NOMO-1 treated with dmso at 0.1 percent for 144 hours (cell line): ENCODE results near the gene CLASRP.

ENCODE experiments used
- DNase-seq: peaks from one replicate; lab custom pipeline; 2025; ENCODE audit not compliant: unreplicated experiment; lab: John Stamatoyannopoulos, UW

Gene CLASRP

DNA sequence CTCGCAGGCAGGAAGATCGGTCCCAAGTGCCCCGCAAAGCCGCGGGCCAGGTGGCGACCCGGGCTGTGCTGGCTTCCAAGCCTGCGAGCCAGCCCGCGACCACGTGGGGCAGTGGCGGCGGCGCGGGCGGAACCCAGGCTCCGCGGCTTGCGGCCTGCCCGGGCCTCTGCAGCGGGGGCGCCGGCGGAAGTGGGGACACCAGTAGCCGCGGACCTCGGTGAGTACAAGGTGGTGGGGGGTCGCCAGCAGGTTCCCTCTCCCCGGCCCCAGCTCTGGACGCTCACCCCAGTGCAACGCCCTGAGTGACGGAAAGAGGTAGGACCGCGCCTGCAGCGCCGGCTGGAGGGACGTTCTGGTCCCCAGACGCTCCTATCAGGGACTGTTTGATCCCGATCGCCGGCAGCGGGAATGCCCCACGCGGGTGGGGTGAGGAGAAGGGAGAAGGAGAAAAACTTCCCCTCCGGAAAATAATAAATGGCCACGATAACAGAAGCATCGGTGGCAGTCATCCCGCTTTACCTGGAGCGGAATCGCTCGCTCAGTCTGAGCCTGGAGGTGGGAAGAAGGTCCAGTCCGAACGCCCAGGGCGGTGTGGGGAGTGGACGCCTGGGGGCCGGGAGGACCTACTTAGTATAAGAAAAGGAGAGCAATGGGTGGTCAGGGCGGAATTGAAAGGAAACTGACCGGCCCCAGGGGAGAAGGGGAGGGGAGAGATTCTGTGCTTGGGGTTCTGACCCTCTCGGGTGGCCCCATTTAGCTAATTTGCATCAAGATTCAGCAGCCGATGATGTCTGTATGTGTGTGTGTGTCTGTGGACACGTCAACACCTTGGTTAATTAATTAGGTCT, 40.4 kb downstream of the CLASRP start, which contains the start of gene GEMIN7:
Gene GEMIN7 (plus strand): TSS at position 198 of the 848 bp plus-strand sequence. CDS start 10,855 bp downstream, outside the sequence.
- DNase-seq = peak; percentile 50

DNA sequence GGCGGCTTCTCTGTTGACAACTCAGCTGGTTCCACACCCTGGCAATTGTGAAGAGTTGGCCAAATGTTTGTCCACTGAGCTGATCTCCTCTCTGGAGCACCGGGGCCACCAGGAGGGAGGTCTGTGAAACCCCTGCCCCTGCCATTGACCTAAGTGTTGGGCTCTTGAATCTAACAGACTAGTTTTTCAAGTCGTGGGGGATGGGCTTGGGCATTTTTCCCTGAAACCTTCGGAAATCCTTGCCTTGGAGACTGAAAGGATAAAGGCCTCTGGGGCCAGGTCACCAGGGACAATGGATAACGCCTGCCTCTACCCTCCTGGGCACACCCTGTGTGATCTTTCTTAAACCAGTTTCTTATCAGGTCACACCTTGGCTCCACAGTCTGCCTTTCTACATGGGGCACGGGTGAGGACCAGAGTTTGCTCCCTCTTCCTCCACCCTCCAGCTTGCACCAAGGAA, 41.1 kb downstream of the CLASRP start:
- DNase-seq = no peak

DNA sequence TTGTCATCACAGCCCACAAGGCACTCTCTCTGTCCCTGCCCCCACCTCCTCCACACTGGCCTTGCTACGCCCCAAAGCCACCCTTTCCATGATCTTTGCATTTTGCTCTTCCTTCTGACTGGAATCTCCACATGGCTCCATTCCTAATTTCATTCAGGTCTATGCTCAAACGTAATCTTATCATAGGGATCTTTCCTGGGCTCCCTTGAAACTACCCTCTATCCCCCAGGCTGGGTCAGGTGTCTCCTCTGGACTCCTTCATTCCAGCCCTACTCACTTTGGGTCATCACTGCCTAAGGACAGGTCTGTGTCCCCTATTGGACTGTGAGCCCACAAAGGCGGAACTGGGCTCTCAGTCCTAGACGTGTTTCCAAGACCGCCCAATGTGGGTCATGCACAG, 43.3 kb downstream of the CLASRP start:
- DNase-seq = no peak

DNA sequence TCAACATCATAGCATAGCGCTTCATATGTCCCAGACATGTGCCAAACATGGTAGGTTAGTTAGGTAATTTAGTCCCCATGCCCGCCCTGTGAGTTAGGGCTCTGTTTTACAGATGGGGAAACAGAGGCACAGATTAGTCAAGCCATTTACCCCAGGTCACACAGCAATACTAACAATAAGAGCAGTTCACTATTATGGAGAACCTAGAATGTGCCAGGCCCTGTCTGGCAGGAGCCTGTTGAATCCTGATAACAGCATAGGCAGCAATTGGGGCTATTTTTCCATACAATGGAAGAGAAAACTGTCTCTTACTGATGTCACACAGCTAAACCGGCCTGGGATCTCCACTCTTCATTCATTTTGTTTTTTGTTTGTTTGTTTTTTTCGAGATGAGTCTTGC, 47.6 kb downstream of the CLASRP start:
- no peak for DNase-seq

DNA sequence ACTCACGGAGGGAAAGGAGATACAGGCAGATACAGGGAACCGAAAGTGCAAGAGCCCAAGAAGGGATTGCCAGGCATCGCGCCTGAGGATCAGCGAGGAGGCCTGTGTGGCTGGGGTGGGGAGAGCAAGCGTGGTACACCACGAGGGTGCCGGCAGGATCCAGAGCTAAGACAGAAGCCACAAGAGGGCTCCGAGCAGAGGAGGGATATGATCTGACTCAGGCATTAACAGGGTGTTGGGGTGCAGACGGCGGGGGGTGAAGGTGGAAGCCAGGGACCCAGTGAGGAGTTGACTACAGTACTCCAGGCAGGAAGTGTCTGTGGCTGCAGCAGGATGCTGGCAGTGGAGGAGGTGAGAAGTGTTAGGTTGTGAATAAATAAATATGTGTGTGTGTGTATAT, 48.7 kb downstream of the CLASRP start:
- DNase-seq = no peak

DNA sequence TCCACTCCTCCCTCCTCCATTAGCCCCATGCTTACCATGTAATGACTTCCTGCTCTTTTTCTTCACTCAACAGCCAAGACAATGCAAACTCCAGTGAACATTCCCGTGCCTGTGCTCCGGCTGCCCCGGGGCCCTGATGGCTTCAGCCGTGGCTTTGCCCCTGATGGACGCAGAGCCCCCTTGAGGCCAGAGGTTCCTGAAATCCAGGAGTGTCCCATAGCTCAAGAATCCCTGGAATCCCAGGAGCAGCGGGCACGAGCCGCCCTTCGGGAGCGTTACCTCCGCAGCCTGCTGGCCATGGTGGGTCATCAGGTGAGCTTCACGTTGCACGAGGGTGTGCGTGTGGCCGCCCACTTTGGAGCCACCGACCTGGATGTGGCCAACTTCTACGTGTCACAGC, 51.2 kb downstream of the CLASRP start:
- no peak for DNase-seq

DNA sequence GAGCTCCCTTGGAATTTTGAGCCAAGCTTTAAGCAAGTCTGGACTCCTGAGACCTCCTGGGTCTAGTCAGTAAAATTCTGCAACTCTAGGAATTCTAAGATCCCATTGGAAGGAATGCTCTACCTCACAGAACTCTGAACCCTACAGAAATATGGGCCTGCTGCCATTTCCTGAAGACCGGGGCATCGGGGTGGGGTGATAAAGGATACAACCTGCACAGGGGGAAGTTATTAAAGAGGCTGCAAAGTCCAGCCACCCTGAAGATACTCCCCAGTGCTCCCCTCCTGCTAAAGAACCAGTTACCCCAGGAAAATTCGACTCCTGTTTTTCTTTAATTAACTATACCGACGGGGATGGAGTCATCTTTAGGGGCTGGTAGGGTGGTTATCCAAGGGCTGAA, 51.8 kb downstream of the CLASRP start:
- no peak for DNase-seq

DNA sequence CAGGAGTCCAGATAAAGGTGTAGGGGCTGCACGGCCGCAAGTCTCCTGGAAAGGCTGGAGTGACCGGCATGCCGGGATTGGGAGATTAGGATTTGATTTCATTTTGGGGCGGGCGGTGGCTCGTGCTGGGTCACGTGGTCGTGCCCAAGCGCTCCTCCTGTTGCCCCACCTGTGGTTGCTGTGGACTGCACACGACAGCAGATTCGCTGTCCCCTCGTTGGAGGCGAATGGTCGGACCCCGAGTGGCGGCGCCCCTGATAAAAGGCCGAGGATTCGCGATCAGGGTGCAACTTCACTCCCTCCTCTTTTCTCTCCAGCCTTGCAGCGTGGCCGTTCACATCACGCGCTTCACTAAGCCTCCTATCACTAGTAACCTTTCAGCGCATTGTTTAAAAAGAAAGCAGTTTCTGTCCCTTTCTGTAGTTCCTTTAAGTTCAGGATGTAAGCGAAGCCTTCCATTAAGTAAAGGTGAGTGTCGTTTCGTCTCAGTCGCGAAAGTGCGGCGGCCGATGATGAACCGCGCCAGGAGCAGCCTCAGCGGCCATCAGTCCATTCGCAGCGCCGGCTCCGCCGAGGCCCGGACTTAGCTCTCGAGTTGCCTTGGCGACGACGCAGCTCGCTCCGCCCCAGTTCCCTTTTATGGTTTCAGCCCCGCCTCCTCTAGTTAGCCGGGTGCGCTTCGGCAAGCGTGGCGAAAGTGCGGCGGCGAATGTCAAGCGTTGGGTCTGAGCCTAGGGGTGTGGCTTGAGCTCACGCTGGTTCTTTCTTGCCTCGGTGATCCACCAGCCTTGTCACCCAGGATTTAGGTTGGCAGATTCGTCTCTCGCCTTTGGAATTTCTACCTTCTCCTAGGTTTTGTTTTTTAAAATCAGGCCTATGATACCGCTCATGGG, 52.4 kb downstream of the CLASRP start:
- DNase-seq = peak; percentile 96

DNA sequence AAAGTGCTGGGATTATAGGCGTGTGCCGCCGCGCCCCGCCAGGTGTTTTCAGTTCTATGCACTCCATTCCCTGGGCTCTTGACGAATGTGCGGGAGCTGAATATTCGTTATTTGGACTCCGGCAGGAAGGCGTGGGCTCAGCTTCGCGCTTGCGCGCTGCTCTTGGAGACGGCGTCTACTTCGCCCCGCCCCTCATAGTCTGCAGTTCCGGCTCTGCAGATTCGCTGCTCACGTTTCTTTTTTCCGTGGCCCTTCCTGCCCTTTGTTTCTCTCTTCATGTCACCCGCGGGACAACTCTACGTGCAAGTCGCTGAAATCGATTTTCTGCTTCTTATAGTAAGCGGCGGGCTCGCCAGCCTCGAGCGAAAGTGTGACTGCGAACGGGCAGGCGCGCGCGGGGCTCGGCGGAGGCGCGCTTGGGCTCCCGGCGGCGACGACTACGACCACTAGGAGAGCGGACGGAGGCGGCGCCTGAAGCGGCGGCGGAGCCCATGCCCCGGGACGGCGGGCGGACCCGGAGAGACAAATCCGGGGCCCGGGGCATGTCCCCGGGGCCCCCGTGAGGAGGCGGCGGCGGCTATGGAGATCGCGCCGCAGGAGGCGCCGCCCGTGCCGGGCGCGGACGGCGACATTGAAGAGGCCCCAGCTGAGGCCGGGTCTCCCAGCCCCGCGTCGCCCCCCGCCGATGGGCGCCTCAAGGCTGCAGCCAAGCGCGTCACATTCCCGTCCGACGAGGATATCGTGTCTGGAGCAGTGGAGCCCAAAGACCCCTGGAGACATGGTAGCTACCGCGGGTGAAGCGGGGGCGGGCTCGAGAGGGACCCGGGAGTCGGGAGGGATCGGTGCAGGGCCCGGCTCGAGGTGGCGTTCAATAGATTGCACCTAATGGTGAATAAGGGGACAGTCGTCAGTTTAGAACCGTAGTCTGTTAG, 54.2 kb downstream of the CLASRP start, which contains the start of gene PPP1R37:
Gene PPP1R37 (plus strand): TSS at position 433 of the 932 bp plus-strand sequence. CDS start 147 bp downstream, at position 580.
- peak; percentile 94 for DNase-seq

DNA sequence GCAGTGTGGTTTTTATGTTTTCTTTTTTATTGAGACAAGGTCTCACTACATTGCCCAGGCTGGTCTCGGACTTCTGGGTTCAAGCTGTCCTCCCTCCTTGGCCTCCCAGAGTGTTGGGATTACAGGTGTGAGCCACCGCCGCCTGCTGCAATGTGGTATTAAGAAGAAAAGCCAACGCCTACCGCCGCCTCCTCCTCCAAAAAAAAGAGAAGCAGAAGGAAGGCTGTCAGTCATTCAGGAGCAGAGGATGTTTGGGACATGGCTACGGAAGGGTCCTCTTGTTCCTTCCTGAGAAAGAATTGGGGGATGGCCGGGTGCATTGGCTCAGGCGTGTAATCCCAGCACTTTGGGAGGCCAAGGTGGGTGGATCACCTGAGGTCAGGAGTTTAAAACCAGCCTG, 55.3 kb downstream of the CLASRP start:
- DNase-seq = no peak

DNA sequence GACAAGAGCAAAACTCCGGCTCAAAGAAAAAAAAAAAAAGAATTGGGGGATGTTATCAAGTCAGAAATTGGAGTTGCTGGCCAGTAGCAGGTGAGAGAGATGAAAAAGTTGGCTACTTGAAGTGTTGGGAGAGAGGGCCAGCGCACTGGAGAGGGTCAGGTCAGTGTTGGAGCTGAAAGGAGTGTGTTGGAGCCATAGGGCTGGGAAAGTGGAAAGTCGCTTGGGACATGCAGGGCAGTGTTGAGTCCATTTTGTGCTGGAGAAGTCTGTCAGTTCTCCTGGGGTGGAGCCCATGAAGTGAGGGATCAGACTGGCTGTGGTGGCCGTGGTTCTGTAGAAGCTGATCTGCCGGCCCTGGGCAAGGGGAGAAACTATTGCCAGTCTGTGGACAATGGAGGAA, 55.9 kb downstream of the CLASRP start:
- DNase-seq = no peak

DNA sequence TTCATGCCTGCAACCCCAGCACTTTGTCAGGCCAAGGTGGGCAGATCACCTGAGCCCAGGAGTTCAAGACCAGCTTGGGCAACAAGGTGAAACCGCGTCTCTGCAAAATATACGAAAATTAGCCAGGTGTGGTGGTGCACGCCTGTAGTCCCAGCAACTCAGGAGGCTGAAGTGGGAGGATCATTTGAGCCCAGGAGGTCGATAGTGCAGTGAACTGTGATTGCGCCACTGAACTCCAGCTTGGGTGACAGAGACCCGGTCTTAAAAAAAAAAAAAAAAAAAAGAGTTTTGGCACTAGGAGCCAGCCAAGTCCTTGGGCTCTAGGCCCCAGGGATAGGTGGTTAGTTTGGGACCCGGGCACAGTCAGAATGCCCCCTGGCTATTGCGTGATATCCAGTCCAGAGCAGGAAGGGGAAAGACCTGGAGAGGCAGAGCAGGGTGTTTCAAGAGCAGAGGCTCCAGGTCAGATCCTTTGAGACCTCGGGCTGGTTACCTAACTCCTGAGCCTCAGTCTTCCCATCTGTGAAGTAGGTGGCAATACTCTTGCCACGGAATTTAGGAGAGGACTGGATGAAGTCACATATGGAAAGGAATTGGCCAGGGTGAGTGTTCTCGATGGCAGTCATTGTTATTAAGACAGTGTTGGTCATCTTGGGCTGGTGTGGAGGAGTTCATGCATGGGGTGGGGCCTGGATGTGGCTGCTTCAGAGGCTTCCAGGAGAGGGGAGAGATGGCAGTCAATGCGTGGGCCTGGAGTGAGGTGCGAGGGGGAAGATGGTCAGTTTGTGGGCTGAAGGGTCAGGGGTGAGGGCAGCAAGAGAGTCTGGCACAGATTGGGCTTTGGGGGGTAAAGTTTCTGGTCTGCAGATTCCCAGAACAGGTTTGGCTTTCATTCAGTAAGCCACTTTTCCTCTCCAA, 56.9 kb downstream of the CLASRP start:
- DNase-seq = no peak

DNA sequence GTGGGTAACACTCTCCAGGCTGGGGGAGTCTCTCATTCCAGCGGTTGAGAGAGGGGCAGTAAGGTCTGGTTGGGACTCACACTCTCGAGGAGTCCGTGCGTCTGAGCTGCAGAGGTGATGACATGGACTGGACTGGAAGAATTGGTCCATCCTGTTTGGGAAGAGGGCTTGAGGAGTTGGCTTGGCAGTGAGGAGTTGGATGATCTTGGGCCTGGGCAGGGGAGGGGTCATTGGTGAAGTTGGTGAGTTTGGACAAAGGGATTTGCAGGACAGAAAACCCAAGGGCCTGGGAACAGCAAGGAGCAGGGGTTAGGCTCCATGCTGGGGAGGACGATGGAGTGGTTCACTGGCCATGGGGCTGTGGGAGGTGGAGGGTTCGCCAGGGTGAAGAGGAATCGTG, 57.9 kb downstream of the CLASRP start:
- DNase-seq = no peak

DNA sequence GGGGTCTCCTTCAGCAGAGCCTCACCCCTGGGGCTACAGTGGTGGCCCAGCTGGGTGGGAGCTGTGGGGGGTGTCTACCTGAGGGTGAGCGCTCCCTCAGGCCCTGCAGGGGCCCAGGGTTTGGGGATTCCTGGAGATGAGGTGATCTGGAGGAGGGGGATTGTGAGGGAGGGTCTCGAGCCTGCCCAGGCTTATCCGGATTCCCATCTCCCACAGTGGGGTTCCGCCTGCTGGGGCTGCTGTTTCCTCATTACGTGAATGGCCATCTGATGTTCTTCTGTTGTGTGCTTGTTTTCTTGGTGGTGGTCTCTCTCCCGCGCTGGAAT, 58.6 kb downstream of the CLASRP start:
- no peak for DNase-seq

DNA sequence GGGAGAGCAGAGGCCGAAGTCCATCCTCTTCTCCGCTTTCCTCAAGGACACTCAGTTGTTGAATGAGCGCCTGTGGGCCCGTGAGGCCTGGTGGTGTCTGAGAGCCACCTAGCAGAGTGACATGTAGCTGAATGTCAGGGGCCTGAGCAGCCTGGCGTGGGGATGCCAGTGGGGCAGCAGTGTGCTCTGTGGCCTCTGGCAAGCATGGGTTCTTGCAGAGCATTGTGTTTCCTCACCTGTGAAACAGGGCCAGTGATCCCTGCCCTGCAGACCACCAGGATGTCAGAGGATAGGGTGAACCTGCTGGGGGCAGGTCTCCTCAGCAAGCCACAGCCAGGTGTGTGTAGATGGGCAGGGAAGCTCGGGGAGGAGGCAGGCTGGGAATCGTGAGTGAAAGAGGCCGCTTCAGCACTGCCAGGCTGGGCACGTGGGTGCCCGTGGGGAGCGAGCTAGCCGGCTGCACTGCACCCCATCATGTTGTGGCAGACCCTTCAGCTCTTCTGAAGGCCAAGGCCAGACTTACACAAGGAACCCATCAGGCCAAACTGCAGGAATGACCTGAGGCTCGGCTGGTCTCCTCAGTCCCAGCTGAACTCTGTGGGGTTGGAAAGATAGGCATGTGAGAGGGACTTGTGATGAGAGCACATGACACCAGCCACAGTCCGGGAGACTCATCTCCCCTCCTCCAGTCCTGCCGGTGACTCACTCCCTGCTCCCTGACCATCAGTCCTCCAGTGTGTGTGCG, 59.1 kb downstream of the CLASRP start:
- no peak for DNase-seq

DNA sequence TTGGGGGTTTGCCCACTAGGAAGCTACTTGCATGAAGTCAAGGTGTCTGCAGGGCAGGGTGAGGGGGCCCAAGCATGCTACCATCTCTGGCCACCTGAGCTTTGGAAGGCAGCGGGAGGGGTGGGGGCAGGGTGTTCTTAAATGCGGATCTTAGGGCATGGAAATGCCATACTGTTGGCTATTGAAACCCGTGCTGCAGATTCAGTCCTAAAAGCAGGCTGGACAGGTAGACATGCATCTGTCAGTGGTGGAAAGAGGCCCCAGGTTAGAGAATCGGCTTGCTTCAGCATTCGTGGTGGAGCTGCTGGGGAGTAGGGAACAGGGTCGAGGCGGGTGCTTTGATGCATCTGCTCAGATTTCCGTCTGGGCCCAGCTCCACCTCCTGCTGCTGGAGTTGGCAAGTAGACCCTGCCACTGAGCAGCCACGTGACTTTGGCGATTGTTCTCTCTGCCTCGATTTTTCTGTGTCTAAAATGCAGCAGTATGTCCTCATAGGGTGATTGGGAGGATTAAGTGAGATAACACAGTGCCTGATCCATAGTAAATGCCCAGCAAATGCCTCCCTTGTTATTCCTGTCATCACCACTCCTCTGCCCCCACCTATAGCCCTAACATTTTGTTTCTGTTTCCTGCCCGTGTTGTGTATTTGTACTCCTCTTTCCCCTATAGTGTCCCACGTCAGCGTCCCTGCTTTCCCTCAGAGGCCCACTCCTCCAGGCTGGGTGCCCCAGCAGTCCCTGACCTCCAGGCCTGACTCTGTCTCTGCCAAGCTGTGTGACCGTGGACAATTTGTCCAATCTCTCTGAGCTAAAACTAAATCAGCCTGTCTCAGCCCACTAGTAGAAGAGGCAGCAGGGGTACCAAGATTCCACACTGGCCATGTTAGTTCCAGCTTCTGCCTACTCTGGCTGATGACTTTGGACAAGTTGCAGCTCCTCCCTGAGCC, 59.9 kb downstream of the CLASRP start:
- no peak for DNase-seq

DNA sequence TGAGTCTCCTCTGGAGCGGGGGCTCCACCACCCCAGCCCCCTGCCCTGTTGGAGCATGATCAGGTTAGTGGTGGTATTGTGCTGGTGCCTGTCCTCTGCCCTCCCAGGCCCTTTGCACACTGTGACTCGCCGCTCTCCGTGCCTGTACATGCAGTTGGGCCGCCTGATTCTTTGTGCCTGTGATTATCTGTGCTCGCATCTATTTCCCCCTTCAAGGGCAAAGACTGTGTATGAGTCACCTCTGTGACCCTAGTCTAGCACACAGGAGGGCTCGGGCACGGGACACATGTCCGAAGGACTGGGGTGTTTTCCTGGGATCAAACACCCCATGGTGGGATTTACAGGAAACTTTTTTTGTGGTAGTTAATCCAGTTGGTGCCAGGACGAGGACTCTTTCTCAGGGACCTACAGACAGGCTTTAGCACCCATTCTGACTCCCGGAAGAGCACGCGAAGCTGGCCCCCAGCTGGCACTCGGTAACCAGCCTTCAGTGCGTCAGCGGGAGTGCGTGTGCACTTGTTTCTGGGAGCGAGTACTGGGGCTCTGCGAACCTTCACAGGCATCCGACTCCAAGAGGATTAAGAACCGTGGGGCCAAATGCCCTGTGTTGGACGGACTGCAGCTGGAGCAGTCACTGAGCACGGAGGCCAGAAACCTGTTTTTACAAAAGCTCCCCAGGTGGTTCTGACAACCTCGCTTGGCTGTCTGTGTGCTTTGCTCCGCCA, 60.8 kb downstream of the CLASRP start:
- DNase-seq = no peak
